Measurements from ENCODE around the gene ZNF606.

The ZNF606 gene

DNA sequence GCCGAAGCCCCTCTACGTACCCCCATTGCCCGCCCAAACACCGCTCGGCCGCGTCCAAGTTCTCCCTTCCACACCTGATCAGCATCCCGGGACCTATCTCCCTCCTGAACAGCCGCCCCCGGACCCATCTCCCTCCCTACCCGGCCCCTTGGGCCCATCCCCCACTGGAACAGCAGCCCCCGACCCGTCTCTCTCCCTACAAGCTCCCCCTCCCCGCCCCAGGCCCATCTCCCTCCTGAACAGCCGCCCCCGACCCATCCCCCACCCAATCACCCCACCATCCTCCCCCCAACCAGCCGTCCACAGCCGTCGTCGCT is 31.8 kb upstream of the ZNF606 start:
- TF ChIP-seq, protein P1, sequence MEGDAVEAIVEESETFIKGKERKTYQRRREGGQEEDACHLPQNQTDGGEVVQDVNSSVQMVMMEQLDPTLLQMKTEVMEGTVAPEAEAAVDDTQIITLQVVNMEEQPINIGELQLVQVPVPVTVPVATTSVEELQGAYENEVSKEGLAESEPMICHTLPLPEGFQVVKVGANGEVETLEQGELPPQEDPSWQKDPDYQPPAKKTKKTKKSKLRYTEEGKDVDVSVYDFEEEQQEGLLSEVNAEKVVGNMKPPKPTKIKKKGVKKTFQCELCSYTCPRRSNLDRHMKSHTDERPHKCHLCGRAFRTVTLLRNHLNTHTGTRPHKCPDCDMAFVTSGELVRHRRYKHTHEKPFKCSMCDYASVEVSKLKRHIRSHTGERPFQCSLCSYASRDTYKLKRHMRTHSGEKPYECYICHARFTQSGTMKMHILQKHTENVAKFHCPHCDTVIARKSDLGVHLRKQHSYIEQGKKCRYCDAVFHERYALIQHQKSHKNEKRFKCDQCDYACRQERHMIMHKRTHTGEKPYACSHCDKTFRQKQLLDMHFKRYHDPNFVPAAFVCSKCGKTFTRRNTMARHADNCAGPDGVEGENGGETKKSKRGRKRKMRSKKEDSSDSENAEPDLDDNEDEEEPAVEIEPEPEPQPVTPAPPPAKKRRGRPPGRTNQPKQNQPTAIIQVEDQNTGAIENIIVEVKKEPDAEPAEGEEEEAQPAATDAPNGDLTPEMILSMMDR (IDR thresholded peaks at IDR 0.05; ENCODE audit: control insufficient read depth, extremely low read depth, insufficient read depth), result no peak
- no peak for DNase-seq (ENCODE audit: low read depth)
- H3K4me3 ChIP-seq (ENCODE audit: low read depth, low read length), result no peak overlapping the region

DNA sequence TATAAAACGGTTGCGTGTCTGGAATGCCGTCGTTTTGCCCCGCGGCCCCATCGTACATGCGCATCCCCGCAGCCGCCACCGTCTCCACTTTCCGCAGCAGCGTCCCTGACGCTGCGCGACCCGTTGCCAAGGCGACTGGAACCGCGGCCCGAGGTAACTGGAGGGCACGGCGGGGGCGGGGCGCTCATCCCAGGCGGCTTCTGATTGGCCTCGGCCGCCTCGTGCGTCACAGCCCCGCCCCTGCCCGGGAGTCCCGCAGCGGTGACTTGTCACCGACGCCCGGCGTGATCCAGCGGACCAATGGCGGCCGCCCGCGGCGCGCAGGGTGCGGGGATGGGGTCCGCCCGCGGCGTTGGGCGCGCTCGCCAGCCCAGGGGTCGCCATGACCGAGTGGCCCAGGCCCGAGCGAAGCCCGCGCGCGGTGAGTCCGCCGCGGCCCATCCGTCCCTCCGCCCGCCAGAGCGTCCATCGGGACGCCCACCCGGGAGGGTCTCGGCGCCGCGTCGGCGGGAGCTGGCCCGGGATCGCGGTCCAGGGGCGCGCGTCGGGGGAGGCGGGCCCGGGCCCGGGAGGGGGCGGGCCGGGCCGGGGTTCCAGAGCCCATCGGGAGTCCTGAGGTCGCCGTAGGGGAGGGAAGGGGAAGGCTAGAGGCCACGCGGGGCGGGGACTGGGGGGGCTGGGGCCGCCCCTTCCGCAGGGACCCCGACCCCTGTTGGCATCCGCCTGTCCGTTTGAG is 31.3 kb upstream of the ZNF606 start, which contains the start of gene ZSCAN1:
ZSCAN1 (plus strand) TSS at position 285 of the 736 bp plus-strand sequence. CDS start 3,812 bp downstream, outside the sequence.
- TF ChIP-seq, protein P1 (IDR thresholded peaks at IDR 0.05; ENCODE audit: control insufficient read depth, extremely low read depth, insufficient read depth), result no peak
- DNase-seq (ENCODE audit: low read depth), result no peak
- no peak within 1 kb of the TSS for H3K4me3 ChIP-seq (ENCODE audit: low read depth, low read length)

DNA sequence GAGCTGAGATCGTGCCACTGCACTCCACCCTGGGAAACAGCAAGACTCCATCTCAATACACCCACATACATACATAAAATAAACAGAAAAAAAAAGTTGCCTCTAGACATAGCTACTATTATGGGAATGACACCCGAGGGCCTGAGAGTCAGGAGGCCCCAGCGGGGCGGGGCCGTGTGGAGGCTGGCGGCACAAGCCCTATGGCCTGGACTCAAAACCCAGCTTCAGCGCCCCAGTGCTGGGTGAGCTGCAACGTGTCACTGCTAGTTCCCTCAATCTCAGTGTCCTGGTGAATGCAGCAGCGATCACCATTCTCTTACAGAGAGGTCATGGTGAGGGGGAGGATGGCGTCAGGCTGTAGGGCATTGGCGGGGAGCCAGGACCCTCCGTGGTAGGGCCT is 22.0 kb upstream of the ZNF606 start:
- H3K4me3 ChIP-seq (ENCODE audit: low read depth, low read length), result no peak overlapping the region
- no peak for DNase-seq (ENCODE audit: low read depth)
- TF ChIP-seq, protein P1 (IDR thresholded peaks at IDR 0.05; ENCODE audit: control insufficient read depth, extremely low read depth, insufficient read depth), result no peak

DNA sequence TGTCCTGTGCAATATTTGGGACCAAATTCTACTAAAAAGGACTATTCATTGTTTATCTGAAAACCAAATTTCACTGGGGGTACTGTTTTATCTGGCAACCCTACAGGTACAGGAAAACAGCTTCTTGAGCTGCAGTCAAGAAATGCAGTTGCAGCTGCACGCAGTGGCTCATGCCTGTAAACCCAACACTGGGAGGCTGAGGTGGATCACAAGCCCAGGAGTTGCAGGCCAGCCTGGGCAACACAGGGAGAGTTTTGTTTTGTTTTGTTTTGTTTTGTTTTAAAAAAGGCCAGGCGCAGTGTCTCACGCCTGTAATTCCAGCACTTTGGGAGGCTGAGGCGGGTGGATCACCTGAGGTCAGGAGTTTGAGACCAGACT is 19.7 kb upstream of the ZNF606 start:
- TF ChIP-seq, protein P1 (IDR thresholded peaks at IDR 0.05; ENCODE audit: control insufficient read depth, extremely low read depth, insufficient read depth), result no peak

DNA sequence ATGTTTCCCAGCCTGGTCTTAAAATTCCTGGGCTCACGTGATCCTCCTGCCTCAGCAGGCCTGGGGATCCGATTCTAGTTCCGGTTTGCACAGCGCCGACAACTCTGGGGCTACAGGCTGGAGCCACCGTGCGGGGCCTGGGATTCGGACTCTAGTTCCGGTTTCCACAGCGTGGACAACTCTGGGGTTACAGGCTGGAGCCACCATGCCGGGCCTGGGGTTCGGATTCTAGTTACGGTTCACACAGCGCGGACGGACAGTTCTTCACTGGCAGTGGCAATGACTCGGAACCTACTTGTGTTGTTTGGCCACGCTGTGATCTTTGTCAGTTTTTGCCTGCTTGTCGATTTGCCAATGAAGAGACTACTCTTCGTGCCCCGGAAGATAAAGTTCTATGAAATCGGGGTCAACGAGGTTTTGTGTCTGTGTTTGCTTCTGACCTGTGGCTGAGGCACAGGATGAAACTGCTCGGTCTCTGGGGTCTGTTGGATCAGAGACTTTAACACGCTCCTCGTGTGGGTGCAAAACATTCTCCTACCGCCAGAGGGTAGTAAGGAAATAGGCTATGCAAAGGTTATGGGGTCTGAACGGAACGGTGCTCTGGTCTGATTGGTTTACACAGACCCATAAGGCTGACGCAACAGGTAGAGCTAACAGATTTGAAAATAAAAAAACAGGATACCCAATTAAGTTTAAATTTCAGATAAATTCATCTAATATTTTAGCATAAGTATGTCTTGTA is 19.1 kb upstream of the ZNF606 start:
- no peak for DNase-seq (ENCODE audit: low read depth)
- H3K4me3 ChIP-seq (ENCODE audit: low read depth, low read length), result no peak overlapping the region
- TF ChIP-seq, protein P1 (IDR thresholded peaks at IDR 0.05; ENCODE audit: control insufficient read depth, extremely low read depth, insufficient read depth), result peak; percentile 11; the same call in 1 of the 2 replicates

More for the DNA sequence above, 19.7 kb upstream of the ZNF606 start:
- DNase-seq (ENCODE audit: low read depth), result no peak
- no peak overlapping the region for H3K4me3 ChIP-seq (ENCODE audit: low read depth, low read length)

DNA sequence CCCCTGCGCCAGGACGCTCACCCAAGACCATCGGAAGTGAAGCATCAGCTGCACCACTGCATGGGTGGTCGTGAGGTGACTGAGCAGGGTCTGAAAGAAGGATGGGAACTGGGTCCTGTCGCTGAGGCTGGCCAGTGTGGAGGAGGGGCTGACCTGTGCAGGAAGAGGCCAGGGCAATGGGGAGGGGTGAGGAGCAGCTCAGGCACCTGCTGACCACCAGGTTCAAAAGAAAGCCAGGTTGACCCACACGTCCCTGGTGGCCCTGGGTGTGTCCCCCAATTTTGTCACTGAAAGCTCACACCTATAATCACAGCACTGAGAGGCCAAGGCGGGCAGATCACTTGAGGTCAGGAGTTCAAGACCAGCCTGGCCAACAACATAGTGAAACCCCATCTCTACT is 17.5 kb upstream of the ZNF606 start:
- DNase-seq (ENCODE audit: low read depth), result no peak
- TF ChIP-seq, protein P1 (IDR thresholded peaks at IDR 0.05; ENCODE audit: control insufficient read depth, extremely low read depth, insufficient read depth), result no peak
- H3K4me3 ChIP-seq (ENCODE audit: low read depth, low read length), result no peak overlapping the region

Measured in LNCaP clone FGC (cell line).